ENCODE data around the gene AKR1C3. TPM values are rescaled to one million over a fixed set of nuclear protein-coding genes. Genes with fewer than 3 reads are reported as not detected.

The AKR1C3 gene
- total and polyA plus RNA-seq, 2 donors (not counting 3 experiments of a cell fraction or from before 2014, with no cell fraction given): 27.4 to 32.2 TPM

GRCh38 chr10:5155951-5156350, 61.7 kb downstream of the AKR1C3 start:
- Histone ChIP-seq H3K4me1 (ENCODE audit: control insufficient read depth, extremely low read depth, insufficient read depth, low read length) (no peaks in the 10 kb centered on the region), H3K27me3 (ENCODE audit: control insufficient read depth in 2 of 2, insufficient read depth in 2 of 2, low read length in 2 of 2) (no peaks in the 10 kb centered on the region), H4K20me1 (replicated peaks; ENCODE audit: control insufficient read depth, extremely low read depth, insufficient read depth, low read length) (no peaks in the 10 kb centered on the region), H3K9me3 (replicated peaks; ENCODE audit: control insufficient read depth, insufficient read depth, low read length) (no peaks in the 10 kb centered on the region), H3K4me3 (replicated peaks in 1 of 3; ENCODE audit: insufficient read depth in 1 of 3, low read depth in 1 of 3, low read length in 3 of 3) (no peak overlapping the region), H3K36me3 (ENCODE audit: control insufficient read depth in 2 of 2, extremely low read depth in 1 of 2, insufficient read depth in 2 of 2, low read length in 2 of 2) (no peaks in the 10 kb centered on the region), H3K79me2 (ENCODE audit: control insufficient read depth, insufficient read depth, low read length) (no peaks in the 10 kb centered on the region), H2AFZ (ENCODE audit: low read depth, low read length) (no peak overlapping the region), H3K9ac (replicated peaks; ENCODE audit: extremely low read depth, insufficient read depth, low read length) (no peak overlapping the region), H3K4me2 (ENCODE audit: insufficient read depth, low read length) (no peak overlapping the region), H3K9me1 (replicated peaks; ENCODE audit: control insufficient read depth, extremely low read depth, insufficient read depth, low read length) (no peaks in the 10 kb centered on the region), H3K27ac (ENCODE audit: insufficient read depth, low read depth, low read length) (no peak overlapping the region)
- dilution Hi-C loops (cut with MboI; ENCODE audit: extremely low pct_ligation_motif_present, low sequenced_read_pairs) (no loop called here), intact Hi-C loops (cut with micrococcal nuclease) (no loop called here)
- no TSS peak for BruUV-seq (replicated peaks)
- ChIA-PET CTCF (no interaction called here), POLR2A (no interaction called here)
- no peak for DNase-seq (ENCODE audit: low read depth, low spot score)
- TF ChIP-seq MAX (IDR thresholded peaks at IDR 0.05; ENCODE audit: insufficient read depth, insufficient read length): no peak
- no peak for FAIRE-seq

Small RNAs within 50 kb of the gene (small RNA-seq; reads per million reads assigned to genes)
- gene RF00096 (ENCODE audit: insufficient read depth, insufficient read length, low read depth, low replicate concordance): not detected

Other genes with a start within 250 kb of the AKR1C3 start
- 1.6 and 5.5 TPM in 2 replicates for gene AKR1C1, start 131.0 kb upstream of the AKR1C3 start, total RNA-seq
- gene AKR1C1, start 131.0 kb upstream of the AKR1C3 start, polyA plus RNA-seq: 1.5 and 1.6 TPM in 2 replicates
- gene AKR1C2, start 90.6 kb upstream of the AKR1C3 start, total RNA-seq: 0.16 and 1.7 TPM in 2 replicates
- 0.59 and 0.84 TPM in 2 replicates for gene AKR1C2, start 90.6 kb upstream of the AKR1C3 start, polyA plus RNA-seq
- gene AKR1C8, start 90.7 kb downstream of the AKR1C3 start, total RNA-seq: not detected in 2 replicates
- gene AKR1C8, start 90.7 kb downstream of the AKR1C3 start, polyA plus RNA-seq: not detected in 2 replicates
- not detected in 2 replicates for gene AKR1C4, start 102.4 kb downstream of the AKR1C3 start, total RNA-seq
- not detected in 2 replicates for gene AKR1C4, start 102.4 kb downstream of the AKR1C3 start, polyA plus RNA-seq